Measurements from ENCODE around the gene CDH10.

CDH10 gene

GRCh38 chr5:24480952-24481351, 163.8 kb downstream of the CDH10 start:
- no peak for DNase-seq (ENCODE audit: low read depth)

- DNase-seq (ENCODE audit: low read depth) = no peak
Observed at GRCh38 chr5:24477958-24478357, 166.8 kb downstream of the CDH10 start.

- no peak for DNase-seq (ENCODE audit: low read depth)
Observed at GRCh38 chr5:24475101-24475500, 169.7 kb downstream of the CDH10 start.

GRCh38 chr5:24474685-24475084, 170.1 kb downstream of the CDH10 start:
- DNase-seq (ENCODE audit: low read depth) = no peak

GRCh38 chr5:24472518-24472917, 172.3 kb downstream of the CDH10 start:
- no peak for DNase-seq (ENCODE audit: low read depth)

GRCh38 chr5:24444414-24444813, 200.4 kb downstream of the CDH10 start:
- no peak for DNase-seq (ENCODE audit: low read depth)

GRCh38 chr5:24439465-24439864, 205.3 kb downstream of the CDH10 start:
- DNase-seq (ENCODE audit: low read depth) = no peak

Data from EH (cell line).